Measurements from ENCODE around the gene TUBA3D.
"Not testable (repeated sequence)": the region's sequence is repeated elsewhere in the genome, so short reads cannot be mapped to it uniquely, and the experiment has no call there.

Gene TUBA3D

GRCh38 chr2:131475831-131476230 lies at the start of gene TUBA3D:
Gene TUBA3D, plus strand, starts transcription at chr2:131476119. Its CDS starts 81 bp downstream, at chr2:131476200.
- DNase-seq (ENCODE audit: extremely low read depth in 1 of 2, low read depth in 1 of 2), result no peak

- DNase-seq (ENCODE audit: extremely low read depth in 1 of 2, low read depth in 1 of 2), result no peak
Observed at GRCh38 chr2:131426727-131427126, 49.2 kb upstream of the TUBA3D start.

- no peak for DNase-seq (ENCODE audit: extremely low read depth in 1 of 2, low read depth in 1 of 2)
Observed at GRCh38 chr2:131431336-131431735, 44.6 kb upstream of the TUBA3D start.

- not testable (repeated sequence) for DNase-seq (ENCODE audit: extremely low read depth in 1 of 2, low read depth in 1 of 2)
Observed at GRCh38 chr2:131440742-131441468, 35.0 kb upstream of the TUBA3D start.

GRCh38 chr2:131444736-131445514 lies 31.0 kb upstream of the TUBA3D start:
- not testable (repeated sequence) for DNase-seq (ENCODE audit: extremely low read depth in 1 of 2, low read depth in 1 of 2)

- DNase-seq (ENCODE audit: extremely low read depth in 1 of 2, low read depth in 1 of 2), result not testable (repeated sequence)
Observed at GRCh38 chr2:131445515-131445797, 30.5 kb upstream of the TUBA3D start.

GRCh38 chr2:131445896-131446295 lies 30.0 kb upstream of the TUBA3D start:
- no peak for DNase-seq (ENCODE audit: extremely low read depth in 1 of 2, low read depth in 1 of 2)

- not testable (repeated sequence) for DNase-seq (ENCODE audit: extremely low read depth in 1 of 2, low read depth in 1 of 2)
Observed at GRCh38 chr2:131447981-131448380, 27.9 kb upstream of the TUBA3D start.

- not testable (repeated sequence) for DNase-seq (ENCODE audit: extremely low read depth in 1 of 2, low read depth in 1 of 2)
Observed at GRCh38 chr2:131451265-131451949, 24.5 kb upstream of the TUBA3D start.

- DNase-seq (ENCODE audit: extremely low read depth in 1 of 2, low read depth in 1 of 2), result not testable (repeated sequence)
Observed at GRCh38 chr2:131454914-131455313, 21.0 kb upstream of the TUBA3D start.

GRCh38 chr2:131467722-131468121 lies 8.2 kb upstream of the TUBA3D start:
- not testable (repeated sequence) for DNase-seq (ENCODE audit: extremely low read depth in 1 of 2, low read depth in 1 of 2)

- DNase-seq (ENCODE audit: extremely low read depth in 1 of 2, low read depth in 1 of 2), result not testable (repeated sequence)
Observed at GRCh38 chr2:131470944-131471343, 5.0 kb upstream of the TUBA3D start.

GRCh38 chr2:131471624-131472023 lies 4.3 kb upstream of the TUBA3D start:
- DNase-seq (ENCODE audit: extremely low read depth in 1 of 2, low read depth in 1 of 2), result not testable (repeated sequence)

- not testable (repeated sequence) for DNase-seq (ENCODE audit: extremely low read depth in 1 of 2, low read depth in 1 of 2)
Observed at GRCh38 chr2:131473266-131473665, 2.7 kb upstream of the TUBA3D start.

- DNase-seq (ENCODE audit: extremely low read depth in 1 of 2, low read depth in 1 of 2), result not testable (repeated sequence)
Observed at GRCh38 chr2:131476363-131476762, 444 bp downstream of the TUBA3D start.

GRCh38 chr2:131477227-131477626 lies 1.3 kb downstream of the TUBA3D start:
- not testable (repeated sequence) for DNase-seq (ENCODE audit: extremely low read depth in 1 of 2, low read depth in 1 of 2)

- DNase-seq (ENCODE audit: extremely low read depth in 1 of 2, low read depth in 1 of 2), result not testable (repeated sequence)
Observed at GRCh38 chr2:131478074-131478849, 2.3 kb downstream of the TUBA3D start.

GRCh38 chr2:131478850-131479461 lies 3.0 kb downstream of the TUBA3D start:
- DNase-seq (ENCODE audit: extremely low read depth in 1 of 2, low read depth in 1 of 2), result not testable (repeated sequence)

- not testable (repeated sequence) for DNase-seq (ENCODE audit: extremely low read depth in 1 of 2, low read depth in 1 of 2)
Observed at GRCh38 chr2:131480351-131480750, 4.4 kb downstream of the TUBA3D start.

- DNase-seq (ENCODE audit: extremely low read depth in 1 of 2, low read depth in 1 of 2), result not testable (repeated sequence)
Observed at GRCh38 chr2:131482506-131483155, 6.7 kb downstream of the TUBA3D start.

Data from stimulated activated CD8-positive, alpha-beta memory T cell treated with anti-CD3 and anti-CD28 coated beads, Interleukin-7, amount 100 ng/mL, for 48 hours (primary cell).